ENCODE data around the gene INSRR. TPM values are rescaled to one million over a fixed set of nuclear protein-coding genes. Genes with fewer than 3 reads are reported as not detected.

The INSRR gene
- total RNA-seq, 2 donors from 2014 or later = not detected

DNA sequence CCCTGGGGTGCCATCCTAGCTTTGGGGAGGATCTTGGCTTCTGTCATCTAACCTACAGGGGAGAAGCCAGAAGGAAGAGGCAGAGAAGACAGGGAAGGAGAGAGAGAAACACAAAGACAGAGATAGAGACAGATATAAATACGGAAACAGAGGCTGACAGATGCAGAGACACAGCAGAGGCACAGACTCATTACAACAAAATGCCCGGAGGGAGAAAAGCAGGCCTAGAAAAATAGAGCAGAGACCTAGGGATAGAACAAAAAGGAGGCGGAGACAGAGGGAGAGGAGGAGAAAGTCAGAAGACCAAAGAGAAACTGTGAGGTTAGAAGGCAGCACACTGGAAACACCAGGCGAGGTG lies 36.5 kb upstream of the INSRR start:
- intact Hi-C loops (cut with DNase I, micrococcal nuclease) = no loop called here
- no peak for ATAC-seq
- DNase-seq = no peak

DNA sequence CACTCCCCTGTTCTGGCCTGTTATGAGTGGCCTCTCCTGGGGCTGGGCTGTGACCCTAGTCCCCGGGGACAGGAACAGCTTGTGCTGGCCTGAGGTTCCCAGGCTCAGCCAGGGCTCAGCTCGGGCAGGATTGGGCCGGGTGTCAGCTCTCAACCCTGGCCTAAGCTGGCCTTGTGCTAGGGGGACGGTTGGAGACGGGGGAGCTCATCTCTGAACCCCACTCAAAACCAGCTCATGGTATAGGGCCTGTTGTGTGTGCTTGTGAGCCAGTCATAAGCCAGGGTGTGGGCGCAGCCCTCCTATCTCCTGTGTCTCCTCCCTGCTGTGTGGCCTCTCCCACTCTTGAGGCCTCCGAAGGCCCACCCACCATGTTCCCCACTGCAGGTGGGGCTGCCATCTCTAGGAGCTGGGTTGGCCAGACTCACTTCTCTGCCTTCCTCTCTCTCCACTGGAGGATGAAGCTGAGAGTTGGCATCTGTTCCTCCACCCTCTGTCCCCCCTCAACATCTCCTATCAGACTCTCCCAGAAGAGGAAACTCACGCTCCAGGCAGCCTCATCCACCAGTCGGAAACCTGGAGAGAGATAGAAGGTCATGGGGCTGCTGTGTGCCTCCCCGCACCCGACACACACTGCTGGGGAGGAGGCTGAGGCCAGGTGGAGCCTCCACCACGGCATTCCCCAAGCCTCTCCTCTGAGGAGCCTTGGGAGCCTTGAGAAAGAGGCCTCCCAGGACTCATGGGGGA lies 36.0 kb upstream of the INSRR start:
- DNase-seq = no peak
- no peak for ATAC-seq

DNA sequence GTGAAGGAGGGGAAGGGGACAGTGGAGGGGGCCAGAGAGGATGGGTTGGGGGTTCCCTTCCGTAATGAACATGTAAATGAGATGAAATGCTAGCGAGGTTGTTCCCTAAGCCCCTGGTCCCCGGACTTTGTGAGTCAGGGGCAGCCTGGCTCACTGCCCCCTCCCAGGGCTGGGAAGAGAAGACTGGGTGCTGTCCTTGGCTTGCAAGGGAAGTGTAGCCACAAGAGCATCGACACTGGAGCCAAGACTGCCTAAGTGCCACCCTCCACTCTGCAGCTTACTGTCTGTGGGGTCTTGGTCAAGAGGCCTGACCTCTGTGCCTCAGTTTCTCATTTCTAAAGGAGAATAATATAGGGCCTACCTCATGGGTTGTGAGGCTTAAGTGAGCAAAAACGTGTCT lies 35.1 kb upstream of the INSRR start:
- DNase-seq (no peak), ATAC-seq (no peak)
- intact Hi-C loops (cut with DNase I, micrococcal nuclease) = no loop called here

More for the DNA sequence above, 36.0 kb upstream of the INSRR start:
- intact Hi-C loops (cut with DNase I, micrococcal nuclease) = no loop called here

DNA sequence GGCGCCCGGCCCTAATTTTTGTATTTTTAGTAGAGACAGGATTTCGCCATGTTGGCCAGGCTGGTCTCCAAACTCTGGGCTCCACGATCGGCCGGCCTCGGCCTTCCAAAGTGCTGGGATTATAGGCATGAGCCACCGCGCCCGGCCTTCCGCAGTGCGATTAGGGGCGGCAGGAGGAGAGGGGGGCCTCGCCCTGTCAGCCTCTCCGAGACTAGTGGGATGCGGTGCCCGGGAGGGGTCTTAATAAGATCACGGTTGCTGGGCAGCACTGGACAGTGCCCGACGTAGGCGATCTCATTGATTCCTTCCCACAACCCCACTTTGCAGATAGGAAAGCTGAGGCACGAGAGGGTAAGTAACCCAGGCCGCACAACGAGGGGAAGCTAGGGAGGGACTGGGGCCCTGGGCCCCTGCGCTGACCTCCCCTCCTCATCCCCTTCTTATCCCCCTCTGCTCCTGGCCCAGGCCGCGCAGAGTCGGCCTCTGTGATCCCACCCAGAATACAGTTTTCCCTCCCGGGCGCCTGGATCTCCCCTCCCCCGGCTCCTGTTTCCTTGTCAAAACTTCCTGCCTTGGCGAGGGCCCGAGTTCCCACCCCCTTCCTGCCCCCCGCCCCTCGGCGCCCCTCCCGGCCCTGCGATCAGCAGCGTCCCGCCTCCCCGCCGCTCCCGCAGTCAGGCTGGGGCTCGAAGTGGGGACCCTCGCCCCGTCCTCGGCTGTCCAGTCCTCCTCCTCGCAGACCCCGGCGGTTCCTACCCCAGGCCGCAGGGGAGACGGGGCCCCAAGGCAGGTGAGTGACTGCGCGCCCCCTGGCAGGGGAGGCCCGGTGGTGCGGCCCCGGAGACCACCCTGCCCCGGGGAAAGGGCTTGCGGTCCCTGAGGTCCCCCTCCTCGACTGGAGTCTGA lies 34.4 kb upstream of the INSRR start, which contains the start of gene PEAR1:
PEAR1 (plus strand) TSS at position 671 of the 906 bp plus-strand sequence. CDS start 10,209 bp downstream, outside the sequence.
- intact Hi-C loops (cut with DNase I, micrococcal nuclease) = no loop called here
- DNase-seq = peak in 1 of 2 donors; percentile 27
- ATAC-seq = no peak

DNA sequence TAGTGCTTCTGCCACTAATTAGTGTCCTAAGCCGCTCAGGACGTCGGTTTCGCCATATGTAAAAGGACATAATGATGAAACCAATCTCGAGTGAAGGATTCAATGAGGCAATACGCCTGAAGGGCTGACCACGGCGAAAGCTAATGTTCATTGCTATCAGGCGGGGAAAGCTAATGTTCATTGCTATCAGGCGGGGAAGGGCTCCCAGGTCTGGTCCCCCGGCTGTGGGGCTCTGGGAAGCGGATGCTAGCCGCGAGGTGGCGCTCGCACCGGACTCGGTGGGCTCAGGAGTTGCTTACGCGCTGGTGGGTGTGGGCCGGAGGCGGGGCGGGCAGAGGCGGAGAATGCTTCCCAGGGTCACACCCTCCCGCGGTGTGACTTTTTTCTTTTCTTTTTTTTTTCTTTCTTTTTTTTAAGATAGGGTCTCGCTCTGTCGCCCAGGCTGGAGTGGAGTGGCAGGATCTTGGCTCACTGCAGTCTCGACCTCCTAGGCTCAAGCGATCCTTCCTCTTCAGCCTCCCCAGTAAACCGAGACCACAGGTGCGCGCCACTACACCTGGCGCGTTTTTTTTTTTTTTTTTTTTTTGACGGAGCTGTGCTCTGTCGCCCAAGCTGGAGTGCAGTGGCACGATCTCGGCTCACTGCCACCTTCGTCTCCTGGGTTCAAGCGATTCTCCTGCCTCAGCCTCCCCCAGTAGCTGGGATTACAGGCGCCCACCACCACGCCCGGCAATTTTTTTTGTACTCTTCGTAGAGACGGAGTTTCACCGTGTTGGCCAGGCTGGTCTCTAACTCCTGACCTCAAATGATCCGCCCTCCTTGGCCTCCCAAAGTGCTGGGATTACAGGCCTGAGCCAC lies 33.5 kb upstream of the INSRR start:
- peak; percentile 97 for ATAC-seq
- intact Hi-C loops (cut with DNase I, micrococcal nuclease) = no loop called here
- DNase-seq = peak; percentile 89 to 95

DNA sequence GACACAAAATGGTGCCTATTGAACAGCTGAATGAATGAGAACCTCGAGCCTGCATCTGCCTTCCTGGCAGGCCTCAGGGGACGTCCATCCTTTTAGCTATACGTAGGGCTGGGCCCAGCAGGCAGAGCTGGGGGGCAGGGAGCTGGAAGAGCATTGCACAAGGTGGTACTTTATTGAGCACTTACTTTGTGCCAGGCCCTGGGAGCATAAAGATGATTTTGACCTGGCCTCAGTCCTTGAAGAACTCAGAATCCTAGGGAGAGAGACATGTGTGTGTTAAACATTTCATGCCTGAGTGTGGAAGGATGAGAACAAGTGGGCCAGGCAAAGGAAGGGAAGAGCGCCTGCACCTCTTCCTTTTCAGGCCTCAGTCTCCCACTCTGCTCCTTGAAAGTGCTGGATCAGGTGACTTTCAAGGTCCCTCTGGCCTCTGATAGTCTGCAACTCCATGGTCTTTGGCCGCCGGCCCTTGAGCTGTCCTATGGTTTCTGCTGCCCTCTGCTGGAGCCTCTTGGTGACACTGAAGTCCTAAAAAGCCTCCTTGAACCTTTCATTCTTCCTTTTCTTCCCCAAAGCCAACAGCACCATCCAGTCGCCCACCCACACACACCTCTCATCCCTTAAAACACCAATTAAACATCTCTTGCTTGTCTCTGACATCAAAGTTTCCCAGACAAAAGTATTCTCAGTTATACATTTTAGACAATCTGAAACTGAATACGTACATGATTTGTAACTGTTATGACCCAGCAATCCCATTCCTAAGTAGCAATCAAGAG lies 31.1 kb upstream of the INSRR start:
- intact Hi-C loops (cut with DNase I, micrococcal nuclease) = no loop called here
- ATAC-seq (peak; percentile 60), DNase-seq (peak; percentile 59 to 90)

DNA sequence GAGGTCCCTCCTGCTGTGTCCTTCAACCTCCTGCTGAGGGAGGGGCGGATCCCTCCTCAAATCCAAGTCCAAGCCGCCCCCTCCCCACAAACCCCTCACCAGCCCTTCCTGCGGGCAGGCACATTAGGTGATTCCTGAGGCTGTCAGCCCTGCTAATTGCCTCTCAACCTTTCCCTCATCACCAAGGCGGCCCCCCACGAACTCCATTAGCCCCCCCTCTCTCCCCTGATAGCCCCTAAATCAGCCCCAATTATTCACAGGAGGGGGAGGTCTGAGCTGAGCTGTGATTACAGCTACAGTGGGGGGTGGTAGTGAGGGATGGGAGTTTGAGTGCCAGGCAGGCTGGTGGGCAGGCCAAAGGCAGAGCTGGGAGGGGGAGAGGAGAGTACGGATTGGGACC lies 28.8 kb upstream of the INSRR start:
- intact Hi-C loops (cut with DNase I, micrococcal nuclease) = no loop called here
- DNase-seq (no peak), ATAC-seq (no peak)

DNA sequence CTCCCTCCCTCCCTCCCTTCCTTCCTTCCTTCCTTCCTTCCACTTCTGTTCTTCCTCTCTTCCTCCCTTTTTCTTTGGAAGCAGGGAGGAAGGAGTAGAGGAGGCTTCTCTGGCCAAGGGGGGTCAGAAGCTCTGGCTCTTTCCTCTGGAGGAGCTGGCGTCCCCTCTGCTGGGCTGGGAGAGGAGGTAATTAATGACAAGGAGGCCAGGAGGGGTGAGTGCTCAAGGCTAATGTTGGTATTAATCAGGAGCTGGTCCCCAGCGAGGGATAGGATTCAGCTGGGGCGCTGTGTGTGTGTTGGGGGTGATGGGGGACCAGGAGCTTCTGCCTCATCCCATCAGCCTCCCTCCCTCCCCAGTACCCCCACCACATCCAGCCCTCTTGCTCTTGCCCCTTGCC lies 28.4 kb upstream of the INSRR start:
- intact Hi-C loops (cut with DNase I, micrococcal nuclease) = no loop called here

DNA sequence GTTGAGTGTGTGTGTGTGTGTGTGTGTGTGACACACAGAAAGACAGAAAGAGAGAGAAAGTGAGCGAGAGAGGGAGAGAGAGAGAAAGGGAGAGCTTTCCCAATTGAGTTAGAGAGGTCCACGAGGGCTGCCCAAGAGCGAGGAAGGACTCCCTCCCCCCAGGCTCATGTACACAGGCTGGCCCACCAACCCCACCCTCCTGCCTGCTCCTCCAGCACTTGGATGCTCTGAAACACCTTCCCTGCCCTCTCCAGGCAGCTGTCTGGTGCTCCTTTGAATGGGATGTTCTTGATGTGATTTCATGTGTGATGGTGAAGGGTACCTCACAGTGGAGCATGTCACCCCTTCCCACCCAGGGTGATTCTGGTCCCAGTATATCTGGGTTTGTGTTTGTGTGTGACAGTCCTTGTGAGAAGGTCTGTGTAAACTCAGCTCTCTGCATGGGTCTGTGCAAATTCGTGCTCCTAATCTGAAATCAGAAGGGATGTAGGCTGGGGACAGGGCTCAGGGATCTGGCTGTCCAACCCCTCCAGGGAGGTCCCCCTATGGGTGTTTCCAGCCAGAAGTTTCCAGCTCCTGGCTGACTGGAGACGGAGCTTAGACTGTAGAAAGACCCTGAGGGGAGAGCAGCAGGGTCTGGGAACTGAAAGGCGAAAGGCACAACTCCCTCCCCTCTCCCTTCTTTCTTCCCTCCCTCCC lies 27.8 kb upstream of the INSRR start:
- intact Hi-C loops (cut with DNase I, micrococcal nuclease) = no loop called here

More for the DNA sequence above, 28.4 kb upstream of the INSRR start:
- DNase-seq (no peak), ATAC-seq (no peak)

DNA sequence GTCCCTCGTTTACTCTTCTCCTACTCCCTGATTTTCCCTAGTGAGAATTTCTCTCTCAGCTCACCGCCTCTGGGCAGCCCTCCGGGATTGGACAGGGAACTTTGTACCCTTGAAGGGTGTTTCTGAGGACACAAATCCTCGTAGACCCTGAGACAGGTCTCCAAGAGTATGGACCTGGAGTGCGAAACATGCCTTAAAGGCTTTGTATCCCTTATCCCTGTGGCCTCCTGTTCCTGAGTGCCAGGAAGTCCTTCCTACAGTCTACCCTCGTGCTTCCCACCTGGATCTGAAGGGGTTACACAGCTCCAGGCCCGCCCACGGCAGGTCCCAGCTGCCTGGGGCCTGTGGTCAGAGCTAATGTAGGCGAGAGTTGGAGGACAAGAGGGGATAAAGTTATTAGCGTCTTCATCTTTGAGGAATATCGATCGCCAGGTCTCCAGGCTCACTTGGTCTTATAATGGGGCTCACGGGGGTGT lies 27.0 kb upstream of the INSRR start:
- ATAC-seq = no peak

More for the DNA sequence above, 27.8 kb upstream of the INSRR start:
- ATAC-seq (no peak), DNase-seq (no peak)

DNA sequence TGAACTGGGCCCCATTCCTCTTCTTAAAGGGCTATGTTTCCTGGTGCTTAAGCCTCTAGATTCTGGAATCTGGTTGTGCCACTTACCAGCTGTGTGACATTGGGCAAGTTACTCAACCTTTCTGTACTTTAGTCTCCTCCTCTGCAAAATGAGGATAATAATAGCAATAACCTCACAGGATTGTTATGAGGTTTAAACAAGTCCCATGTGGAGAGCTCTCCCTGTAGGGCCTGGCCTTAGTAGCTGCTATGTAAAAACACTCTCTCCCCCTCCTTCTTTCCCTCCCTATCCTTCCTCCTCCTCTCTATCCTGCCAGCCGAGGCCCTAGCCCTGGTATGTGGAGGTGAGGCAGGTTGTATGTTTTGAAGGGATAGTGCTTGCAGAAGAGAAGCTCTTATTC lies 26.4 kb upstream of the INSRR start:
- intact Hi-C loops (cut with DNase I, micrococcal nuclease) = no loop called here
- ATAC-seq = no peak
- no peak for DNase-seq

More for the DNA sequence above, 27.0 kb upstream of the INSRR start:
- DNase-seq = no peak
- intact Hi-C loops (cut with DNase I, micrococcal nuclease) = no loop called here

DNA sequence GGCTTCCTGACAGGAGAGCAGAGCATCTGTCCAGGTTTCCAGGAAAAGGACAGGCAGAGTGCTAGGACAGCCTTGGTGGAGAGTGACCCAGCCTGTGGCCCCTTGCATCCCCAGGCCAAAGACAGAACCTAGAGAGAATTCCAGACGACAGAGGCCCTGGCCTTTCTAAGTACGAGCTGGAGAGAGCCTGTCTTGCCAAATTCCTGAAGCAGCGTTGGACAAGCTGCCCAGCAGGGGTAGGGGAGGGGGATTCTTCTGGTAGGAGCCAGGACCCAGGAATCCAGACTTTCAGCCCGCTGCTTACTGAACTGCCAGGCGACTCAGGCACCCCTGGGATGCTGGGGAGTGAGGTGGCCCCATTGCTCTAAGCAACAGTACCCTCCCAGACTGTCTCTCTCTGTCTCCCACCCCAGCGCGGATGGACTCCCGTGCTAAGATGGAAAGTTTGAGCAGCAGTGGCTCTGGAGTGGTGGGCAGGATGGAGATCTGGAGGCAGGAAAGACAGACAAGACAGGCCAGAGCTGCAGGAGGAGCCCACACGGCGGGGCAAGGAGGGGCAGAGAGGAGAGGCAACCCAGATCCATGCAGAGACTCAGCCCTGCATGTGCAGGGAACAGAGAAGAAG lies 25.8 kb upstream of the INSRR start:
- intact Hi-C loops (cut with DNase I, micrococcal nuclease) = no loop called here
- DNase-seq (no peak), ATAC-seq (no peak)

DNA sequence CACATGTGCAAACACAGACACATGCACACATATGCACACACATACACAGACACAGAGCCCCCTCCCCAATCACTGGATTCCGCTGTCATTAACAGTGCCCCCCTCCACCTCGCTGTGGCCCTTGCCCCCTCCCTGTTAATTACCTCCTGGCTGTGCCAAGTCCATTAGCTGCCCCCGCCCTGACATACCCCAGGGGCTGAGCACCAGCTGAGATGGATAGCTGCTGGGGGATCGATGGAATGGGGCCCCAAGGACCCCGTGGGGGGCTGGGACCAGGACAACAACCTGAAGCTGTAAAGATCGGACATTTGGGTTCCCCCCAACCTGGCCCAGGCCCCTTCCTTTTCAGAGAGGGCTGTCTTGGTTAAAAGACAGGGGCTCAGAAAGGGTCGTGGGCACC lies 25.0 kb upstream of the INSRR start:
- DNase-seq (no peak), ATAC-seq (no peak)
- intact Hi-C loops (cut with DNase I, micrococcal nuclease) = no loop called here

DNA sequence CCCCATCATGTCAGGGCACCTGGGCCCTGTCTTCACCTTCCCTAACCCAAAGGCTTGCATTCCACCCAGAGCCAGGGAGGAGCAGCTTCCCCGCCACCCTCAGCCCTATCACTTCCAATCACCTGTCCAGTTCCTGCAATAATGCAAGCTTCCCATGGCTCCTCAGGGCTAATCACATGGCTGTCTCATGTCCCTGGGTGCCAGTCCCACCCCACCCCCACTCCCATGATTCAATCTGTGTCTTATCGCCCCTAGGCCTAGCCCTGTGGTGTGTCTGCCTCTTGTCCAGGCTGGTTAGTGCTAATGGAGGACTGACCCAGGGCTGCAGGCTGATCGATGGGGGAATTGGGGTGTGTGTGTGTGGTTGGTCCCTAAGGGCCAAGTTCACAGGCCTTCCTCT lies 23.6 kb upstream of the INSRR start:
- DNase-seq = no peak
- intact Hi-C loops (cut with DNase I, micrococcal nuclease) = no loop called here
- ATAC-seq = no peak

DNA sequence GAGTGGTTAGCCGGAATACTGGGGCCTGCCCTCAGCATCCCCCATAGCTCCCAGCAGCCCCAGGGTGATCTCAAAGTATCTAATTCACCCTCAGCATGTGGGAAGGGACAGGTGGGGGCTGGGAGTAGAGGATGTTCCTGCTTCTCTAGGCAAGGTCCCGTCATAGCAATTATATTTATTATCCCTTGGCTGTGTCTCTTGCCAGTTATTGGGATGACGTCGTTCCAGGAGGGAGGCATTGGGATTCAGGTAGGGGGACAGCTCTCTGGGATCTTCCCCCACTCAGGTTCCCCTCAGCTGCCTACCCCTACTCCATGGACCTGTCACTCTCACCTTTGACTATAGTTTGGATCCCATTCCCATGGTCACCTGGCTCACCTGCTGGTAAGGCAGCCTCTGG lies 22.7 kb upstream of the INSRR start:
- ATAC-seq (no peak), DNase-seq (no peak)
- intact Hi-C loops (cut with DNase I, micrococcal nuclease) = no loop called here

DNA sequence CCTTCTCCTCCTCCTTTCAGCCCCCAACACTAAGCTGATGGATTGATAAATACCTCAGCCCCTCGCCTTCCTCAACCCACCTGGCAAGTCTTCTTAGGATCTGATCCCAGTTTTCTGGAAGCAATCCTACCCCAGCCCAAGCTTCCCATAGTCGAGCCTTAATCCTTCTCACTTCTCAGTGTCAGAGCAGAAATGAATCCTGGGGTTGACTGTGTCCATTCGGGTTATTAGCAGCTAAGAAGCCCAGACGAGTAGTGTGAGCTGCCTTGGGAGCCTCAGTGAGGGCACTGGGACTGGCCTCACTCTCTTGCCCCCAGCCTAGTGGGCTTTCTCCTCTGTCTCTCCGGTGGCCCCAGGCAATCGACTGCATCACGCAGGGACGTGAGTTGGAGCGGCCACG lies 22.2 kb upstream of the INSRR start:
- ATAC-seq (no peak), DNase-seq (no peak)
- intact Hi-C loops (cut with DNase I, micrococcal nuclease) = no loop called here

DNA sequence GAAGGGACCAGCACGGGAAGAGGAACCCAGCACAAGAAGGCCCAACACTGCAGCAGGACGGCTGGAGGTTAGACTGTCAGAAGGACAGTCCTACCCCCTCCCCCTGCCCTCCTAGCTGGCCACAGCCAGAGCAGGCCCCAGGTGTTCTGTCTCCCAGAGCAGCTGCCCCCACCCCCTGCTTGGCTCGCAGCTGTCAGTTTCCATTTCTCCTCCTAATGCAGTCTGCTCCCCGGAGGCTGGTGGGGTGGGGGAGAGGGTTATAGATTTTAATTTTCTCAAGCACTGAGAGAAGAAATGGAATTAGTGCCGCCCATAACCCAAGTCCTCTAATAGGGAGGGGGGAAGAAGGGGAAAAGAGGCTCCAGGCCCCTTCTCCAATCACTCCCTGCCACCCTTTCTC lies 21.6 kb upstream of the INSRR start:
- no peak for ATAC-seq
- DNase-seq = no peak
- intact Hi-C loops (cut with DNase I, micrococcal nuclease) = no loop called here

Measured in left colon (tissue), 2 donors.